IMR-90 (cell line): ENCODE results near the gene NCAPG2. TPM values are rescaled to one million over a fixed set of nuclear protein-coding genes. Genes with fewer than 3 reads are reported as not detected.

Experiments
- ATAC-seq: fragments of 200-7000 bp; cut with Tn5 transposase; 2 replicates; pipeline ENCODE4 v1.9.1; 2020; ENCODE audit warnings: low read depth, mild to moderate bottlenecking, moderate library complexity
- BruUV-seq: library from RNA; stranded (reverse); fragments of 400-500 nt; replicated peaks from 2 replicates; lab custom pipeline; 2021; lab: Mats Ljungman, UMichigan
- CTCF ChIA-PET: fragments of 300-600 bp; formaldehyde crosslinking; extraction: SDS; loops from one replicate; lab custom pipeline; 2021; ENCODE audit warnings: antibody characterized with exemption; lab: Yijun Ruan, JAX
- POLR2A ChIA-PET: fragments of 300-600 bp; sonication (Branson Sonifier 250); formaldehyde crosslinking; loops from one replicate; lab custom pipeline; 2022; ENCODE audit warnings: antibody characterized with exemption; ENCODE audit not compliant: unreplicated experiment; lab: Charles Lee
- DNase-seq: peaks from one replicate; pipeline ENCODE4 v3.0.0; 2013
- H2AFZ ChIP-seq: replicated peaks from 2 replicates; pipeline ENCODE3; 2013; ENCODE audit warnings: low read length, mild to moderate bottlenecking; ENCODE audit not compliant: poor library complexity
- H2AK5ac ChIP-seq: 2 replicates; pipeline ENCODE4 v1.6.1; 2013; ENCODE audit warnings: low read depth, low read length, inconsistent platforms
- H2AK9ac ChIP-seq: replicated peaks from 2 replicates; pipeline ENCODE3; 2013; ENCODE audit warnings: mild to moderate bottlenecking, low read depth, low read length, moderate library complexity; ENCODE audit not compliant: poor library complexity
- H2BK120ac ChIP-seq: 2 replicates; pipeline ENCODE4 v1.6.1; 2013; ENCODE audit warnings: low read depth, low read length, inconsistent platforms
- H2BK15ac ChIP-seq: 3 replicates; pipeline ENCODE4 v1.6.1; 2013; ENCODE audit warnings: low read depth, low read length, inconsistent platforms
- H2BK20ac ChIP-seq: 2 replicates; pipeline ENCODE4 v1.6.1; 2013; ENCODE audit warnings: low read depth, mild to moderate bottlenecking, inconsistent platforms, low read length, moderate library complexity
- H2BK5ac ChIP-seq: 2 replicates; pipeline ENCODE4 v1.6.1; 2013; ENCODE audit warnings: mild to moderate bottlenecking, low read depth, low read length, inconsistent platforms; ENCODE audit not compliant: poor library complexity, severe bottlenecking
- H3K14ac ChIP-seq: replicated peaks from 2 replicates; pipeline ENCODE4 v1.6.1; 2013; ENCODE audit warnings: low read depth, low read length, inconsistent platforms
- H3K18ac ChIP-seq: 2 replicates; pipeline ENCODE4 v1.6.1; 2013; ENCODE audit warnings: low read depth, low read length, control low read depth
- H3K23ac ChIP-seq: 2 replicates; pipeline ENCODE4 v1.6.1; 2013; ENCODE audit warnings: low read depth, low read length, inconsistent platforms
- H3K27ac ChIP-seq: 2 replicates; pipeline ENCODE4 v1.5.1; 2013; ENCODE audit warnings: mild to moderate bottlenecking, control low read depth, low read length; ENCODE audit not compliant: insufficient read depth
- H3K27me3 ChIP-seq: 2 replicates; pipeline ENCODE4 v1.6.1; 2013; ENCODE audit warnings: low read length; ENCODE audit not compliant: control insufficient read depth, insufficient read depth
- H3K36me3 ChIP-seq: 2 replicates; pipeline ENCODE4 v1.6.1; 2013; ENCODE audit warnings: low read length, mixed read lengths; ENCODE audit not compliant: control insufficient read depth, insufficient read depth
- H3K4ac ChIP-seq: 2 replicates; pipeline ENCODE4 v1.6.1; 2013; ENCODE audit warnings: low read depth, low read length, inconsistent platforms
- H3K4me1 ChIP-seq: 2 replicates; pipeline ENCODE4 v1.6.1; 2013; ENCODE audit warnings: low read length, mixed read lengths; ENCODE audit not compliant: control insufficient read depth, insufficient read depth
- H3K4me2 ChIP-seq: 2 replicates; pipeline ENCODE4 v1.6.1; 2013; ENCODE audit warnings: low read depth, mild to moderate bottlenecking, control low read depth, low read length, moderate library complexity
- H3K4me3 ChIP-seq: 2 replicates; pipeline ENCODE4 v1.5.1; 2013; ENCODE audit warnings: low read depth, mild to moderate bottlenecking, control low read depth, low read length, moderate library complexity; ENCODE audit not compliant: insufficient read depth
- H3K56ac ChIP-seq: 2 replicates; pipeline ENCODE4 v1.6.1; 2013; ENCODE audit warnings: low read length, inconsistent platforms; ENCODE audit not compliant: insufficient read depth; ENCODE audit errors: extremely low read depth
- H3K79me1 ChIP-seq, 2 experiments: 2 replicates each; pipeline ENCODE4 v1.6.1; 2013; ENCODE audit warnings: low read length in 2 of 2, inconsistent platforms in 1 of 2, low read depth in 1 of 2
- H3K9ac ChIP-seq: 2 replicates; pipeline ENCODE4 v1.6.1; 2013; ENCODE audit warnings: low read depth, low read length, control low read depth
- H3K9me1 ChIP-seq: 2 replicates; pipeline ENCODE4 v1.6.1; 2013; ENCODE audit warnings: low read length, inconsistent platforms; ENCODE audit not compliant: insufficient read depth
- H3K9me3 ChIP-seq: 2 replicates; pipeline ENCODE4 v1.6.1; 2013; ENCODE audit warnings: low read length; ENCODE audit not compliant: control insufficient read depth, insufficient read depth
- H4K20me1 ChIP-seq: 2 replicates; pipeline ENCODE4 v1.6.1; 2013; ENCODE audit warnings: low read length, inconsistent platforms; ENCODE audit not compliant: insufficient read depth
- H4K5ac ChIP-seq: 2 replicates; pipeline ENCODE4 v1.6.1; 2013; ENCODE audit warnings: mild to moderate bottlenecking, low read depth, low read length, control low read depth
- H4K8ac ChIP-seq, 2 experiments: 2 replicates each; pipeline ENCODE4 v1.6.1; 2013; ENCODE audit warnings: low read depth in 2 of 2, low read length in 2 of 2, control low read depth in 1 of 2, inconsistent platforms in 1 of 2
- H4K91ac ChIP-seq: 2 replicates; pipeline ENCODE4 v1.6.1; 2013; ENCODE audit warnings: low read depth, low read length, inconsistent platforms; ENCODE audit not compliant: insufficient read depth
- BHLHE40 ChIP-seq: fragments of 150-350 bp; IDR thresholded peaks from 2 replicates; pipeline ENCODE4 v1.6.1; 2016; ENCODE audit warnings: mild to moderate bottlenecking, low read depth, low read length
- CEBPB ChIP-seq: IDR thresholded peaks from 2 replicates; pipeline ENCODE4 v1.6.1; 2012; ENCODE audit warnings: low read depth, low read length, improper control_type of control experiment
- CHD1 ChIP-seq: IDR thresholded peaks from 2 replicates; pipeline ENCODE4 v1.6.1; 2012; ENCODE audit warnings: low read depth, low read length, improper control_type of control experiment
- CTCF ChIP-seq: conservative IDR thresholded peaks from 2 replicates; pipeline ENCODE4 v1.5.1; 2012; ENCODE audit warnings: mild to moderate bottlenecking, low read depth, low read length, improper control_type of control experiment
- ELK1 ChIP-seq: fragments of 150-350 bp; IDR thresholded peaks from 2 replicates; pipeline ENCODE4 v1.6.1; 2016; ENCODE audit warnings: low read depth, mild to moderate bottlenecking, low read length, moderate library complexity, borderline replicate concordance
- FOS ChIP-seq: fragments of 150-350 bp; IDR thresholded peaks from 2 replicates; pipeline ENCODE4 v1.6.1; 2016; ENCODE audit warnings: low read depth, low read length
- MAFK ChIP-seq: IDR thresholded peaks from 2 replicates; pipeline ENCODE4 v1.6.1; 2012; ENCODE audit warnings: low read depth, low read length, improper control_type of control experiment
- MAZ ChIP-seq: IDR thresholded peaks from 2 replicates; pipeline ENCODE4 v1.6.1; 2012; ENCODE audit warnings: low read depth, mild to moderate bottlenecking, low read length, improper control_type of control experiment, moderate library complexity, borderline replicate concordance
- MXI1 ChIP-seq: IDR thresholded peaks from 2 replicates; pipeline ENCODE4 v1.6.1; 2012; ENCODE audit warnings: low read depth, mild to moderate bottlenecking, low read length, moderate library complexity, borderline replicate concordance
- NFE2L2 ChIP-seq: fragments of 150-350 bp; IDR thresholded peaks from 2 replicates; pipeline ENCODE4 v1.6.1; 2016; ENCODE audit warnings: low read depth, mild to moderate bottlenecking, low read length
- POLR2A ChIP-seq: IDR thresholded peaks from 2 replicates; pipeline ENCODE4 v1.6.1; 2012; ENCODE audit warnings: mild to moderate bottlenecking, low read depth, low read length
- RAD21 ChIP-seq: IDR thresholded peaks from 2 replicates; pipeline ENCODE4 v1.6.1; 2012; ENCODE audit warnings: low read length, improper control_type of control experiment
- RCOR1 ChIP-seq: IDR thresholded peaks from 2 replicates; pipeline ENCODE4 v1.6.1; 2012; ENCODE audit warnings: mild to moderate bottlenecking, low read length, improper control_type of control experiment; ENCODE audit not compliant: insufficient replicate concordance
- RFX5 ChIP-seq: IDR thresholded peaks from 2 replicates; pipeline ENCODE4 v1.8.0; 2012; ENCODE audit warnings: low read depth, mild to moderate bottlenecking, low read length, moderate library complexity
- SMC3 ChIP-seq: fragments of 150-350 bp; IDR thresholded peaks from 2 replicates; pipeline ENCODE4 v1.6.1; 2016; ENCODE audit warnings: low read depth, mild to moderate bottlenecking, antibody characterized with exemption, low read length, moderate library complexity
- USF2 ChIP-seq: fragments of 150-350 bp; IDR thresholded peaks from 2 replicates; pipeline ENCODE4 v1.6.1; 2017; ENCODE audit warnings: mild to moderate bottlenecking, antibody characterized with exemption, low read length, low read depth
- WGBS, 2 experiments: methylation state at CpG; one replicate each; pipeline versions ENCODE4 v1.1.5 to v1.1.7; 2013; ENCODE audit warnings: missing lambda C conversion rate in 2 of 2; ENCODE audit not compliant: insufficient read length in 1 of 2; ENCODE audit errors: extremely low coverage in 2 of 2; 5-methylcytosine and 5-hydroxymethylcytosine counted together
- dilution Hi-C: fragments of 300-500 bp; cut with HindIII; formaldehyde crosslinking; loops from one replicate; pipeline ENCODE4 v1.14.3; 2018; ENCODE audit warnings: low sequenced_read_pairs; ENCODE audit not compliant: unreplicated experiment
- in situ Hi-C: fragments of 300-500 bp; cut with MboI; formaldehyde crosslinking; loops from 3 replicates; pipeline ENCODE4 v1.14.3; 2019; ENCODE audit warnings: low sequenced_read_pairs, inconsistent platforms, mixed read lengths
- intact Hi-C: fragments of 100-400 bp; cut with micrococcal nuclease; formaldehyde crosslinking; loops from 2 replicates; pipeline ENCODE4 v1.10.0; 2022
- polyA plus RNA-seq, 3 experiments: library from polyadenylated mRNA; depleted of rRNA; stranded (reverse); fragments of >200 nt; gene quantifications; 2 replicates each; pipeline ENCODE4 v1.2.3, GENCODE V29; 2012; ENCODE audit warnings: low replicate concordance in 1 of 3
- total RNA-seq: library from RNA; depleted of rRNA; stranded (reverse); fragments of >200 nt; gene quantifications from 2 replicates; pipeline ENCODE4 v1.2.3, GENCODE V29; 2012

NCAPG2 gene
- total and polyA plus RNA-seq, 2 of the 4 experiments (the other 2 are of a cell fraction): 25.6 to 25.8 TPM

- H3K9me3 ChIP-seq: no peaks in the 10 kb centered on the region
- peaks cover 0 to 14% of the 10 kb centered on the region in 2 experiments; a peak in 2 of 4 replicates for H3K79me1 ChIP-seq
- no peak overlapping the region for H4K91ac ChIP-seq
- no peak overlapping the region for H3K14ac ChIP-seq
- H3K4me3 ChIP-seq: no peak overlapping the region
- no peak overlapping the region for H2BK120ac ChIP-seq
- H2BK20ac ChIP-seq: no peak overlapping the region
- H4K5ac ChIP-seq: no peak overlapping the region
- H3K9me1 ChIP-seq: 0 out of 2 replicates have a peak, but pooled peaks cover 6% of the 10 kb centered on the region
- ChIA-PET POLR2A (interaction anchor here (0.6 kb wide), 1 partner anchor 381 kb away, joined by 5 read pairs; no protein-coding TSS in a partner anchor), CTCF (interaction anchor here (0.6 kb wide), 1 partner anchor 205 kb away, joined by 3 read pairs; no protein-coding TSS in a partner anchor)
- H3K4me1 ChIP-seq: peaks cover 5% of the 10 kb centered on the region
- no peak overlapping the region for H3K9ac ChIP-seq
- no peak overlapping the region for H4K8ac ChIP-seq
- no CpG with 5 or more reads among the region's 2 CpGs for WGBS, 2 experiments
- no peak overlapping the region for H2AK5ac ChIP-seq
- no peaks in the 10 kb centered on the region for H3K36me3 ChIP-seq
- in situ Hi-C loops: no loop called here
- no peak overlapping the region for H3K18ac ChIP-seq
- H2BK5ac ChIP-seq: no peak overlapping the region
- H3K4me2 ChIP-seq: no peak overlapping the region
- intact Hi-C loops: loop anchor here (10.0 kb wide), 1 partner anchor 211 kb away; the partner anchor contains the start of gene ESYT2
- no TSS peak for BruUV-seq
- no peak overlapping the region for H3K23ac ChIP-seq
- H2AK9ac ChIP-seq: no peak overlapping the region
- H3K4ac ChIP-seq: no peak overlapping the region
- dilution Hi-C loops: no loop called here
- no peak overlapping the region for H3K27ac ChIP-seq
- no peaks in the 10 kb centered on the region for H4K20me1 ChIP-seq
- H3K56ac ChIP-seq: no peak overlapping the region
- ATAC-seq: no peak
- no peak overlapping the region for H2BK15ac ChIP-seq
- TF ChIP-seq RFX5: no peak
- TF ChIP-seq USF2: no peak
- TF ChIP-seq MXI1: no peak
- no peak for TF ChIP-seq BHLHE40
- TF ChIP-seq MAZ: no peak
- TF ChIP-seq NFE2L2: no peak
- no peak for TF ChIP-seq POLR2A
- TF ChIP-seq ELK1: no peak
- no peak for TF ChIP-seq SMC3
- no peak for TF ChIP-seq CTCF
- TF ChIP-seq FOS: no peak
- TF ChIP-seq RAD21: no peak
- TF ChIP-seq CEBPB: no peak
- no peak for TF ChIP-seq CHD1
- no peak for TF ChIP-seq RCOR1
- no peak for TF ChIP-seq MAFK
- no peak for DNase-seq
- no peak overlapping the region for H2AFZ ChIP-seq
- no peaks in the 10 kb centered on the region for H3K27me3 ChIP-seq
These were observed 91.1 kb downstream of the NCAPG2 start for GRCh38 chr7:158613481-158613880.
